Mucosa of rectum (tissue), 2 donors: ENCODE data around the gene TRIM44.
"Not testable (repeated sequence)": the region's sequence is repeated elsewhere in the genome, so short reads cannot be mapped to it uniquely, and the experiment has no call there.

ENCODE experiments used
- H3K27ac ChIP-seq, 2 donors: one replicate each; pipeline ENCODE4 v1.7.0; 2013; ENCODE audit warnings: inconsistent platforms in 2 of 2, low read depth in 2 of 2, low read length in 2 of 2
- H3K27me3 ChIP-seq, 2 donors: one replicate each; pipeline ENCODE4 v1.7.0; 2013; ENCODE audit warnings: low read length in 2 of 2; ENCODE audit not compliant: control insufficient read depth in 2 of 2, insufficient read depth in 2 of 2
- H3K36me3 ChIP-seq, 2 donors: one replicate each; pipeline ENCODE4 v1.7.0; 2013; ENCODE audit warnings: low read length in 2 of 2; ENCODE audit not compliant: control insufficient read depth in 2 of 2, insufficient read depth in 2 of 2
- H3K4me1 ChIP-seq, 2 donors: one replicate each; pipeline ENCODE4 v1.7.0; 2013; ENCODE audit warnings: low read length in 2 of 2, mild to moderate bottlenecking in 1 of 2; ENCODE audit not compliant: control insufficient read depth in 2 of 2, insufficient read depth in 2 of 2
- H3K4me3 ChIP-seq, 2 donors: one replicate each; pipeline ENCODE4 v1.7.0; 2013; ENCODE audit warnings: low read length in 2 of 2
- H3K9ac ChIP-seq, 2 donors: one replicate each; pipeline ENCODE4 v1.7.0; 2013; ENCODE audit warnings: low read length in 2 of 2, low read depth in 1 of 2, mild to moderate bottlenecking in 1 of 2
- H3K9me3 ChIP-seq, 2 donors: one replicate each; pipeline ENCODE4 v1.7.0; 2013; ENCODE audit warnings: low read length in 2 of 2; ENCODE audit not compliant: control insufficient read depth in 2 of 2
- donor health status: healthy.
- donor health status: Normal muscosa, but diverticular disease.

The TRIM44 gene

DNA sequence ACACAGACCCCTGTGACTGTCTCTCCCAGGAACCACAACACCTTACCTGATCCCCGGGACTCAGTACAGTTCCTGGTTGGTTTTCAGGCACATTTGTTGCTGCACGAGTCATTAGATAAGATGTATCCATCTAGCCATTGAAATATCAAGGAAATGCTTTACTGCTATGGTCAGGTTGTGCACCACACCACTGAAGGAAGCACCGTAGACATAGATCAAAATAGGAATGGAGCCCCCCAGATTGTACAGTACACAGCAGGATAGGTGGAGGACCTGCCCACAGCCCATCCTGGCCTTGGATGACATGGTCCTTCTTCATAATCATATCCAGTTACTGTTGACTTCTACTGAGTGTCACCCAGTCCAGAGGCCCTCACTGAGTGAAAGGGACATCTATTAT, 195.3 kb downstream of the TRIM44 start:
- H3K4me3 ChIP-seq: no peak overlapping the region
- H3K9me3 ChIP-seq: no peaks in the 10 kb centered on the region
- no peak overlapping the region for H3K27ac ChIP-seq
- H3K4me1 ChIP-seq: no peaks in the 10 kb centered on the region
- no peaks in the 10 kb centered on the region for H3K36me3 ChIP-seq
- no peaks in the 10 kb centered on the region for H3K27me3 ChIP-seq
- no peak overlapping the region for H3K9ac ChIP-seq

DNA sequence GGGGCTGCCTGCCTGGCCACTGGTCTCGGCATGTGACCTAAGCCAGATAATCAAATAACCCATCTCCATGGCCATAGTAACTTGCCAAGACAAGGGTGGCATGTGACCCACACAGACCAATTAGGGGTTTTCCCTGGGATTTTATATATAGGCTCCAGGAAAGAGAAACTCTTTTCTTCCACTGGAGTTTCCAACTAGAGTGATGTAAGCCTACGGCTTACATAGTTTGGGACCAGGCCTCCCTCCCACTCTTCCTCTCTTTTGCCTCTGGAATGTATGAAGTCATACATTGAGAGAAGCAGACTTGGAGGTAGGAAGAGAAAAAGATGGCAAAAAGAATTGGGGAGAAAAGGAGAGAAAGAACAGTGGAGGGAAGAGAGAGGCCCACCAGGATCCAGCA, 196.7 kb downstream of the TRIM44 start:
- Histone ChIP-seq H3K4me1 (no peaks in the 10 kb centered on the region), H3K36me3 (no peaks in the 10 kb centered on the region), H3K4me3 (no peak overlapping the region), H3K9me3 (no peaks in the 10 kb centered on the region), H3K27ac (no peak overlapping the region), H3K9ac (no peak overlapping the region), H3K27me3 (no peaks in the 10 kb centered on the region)

DNA sequence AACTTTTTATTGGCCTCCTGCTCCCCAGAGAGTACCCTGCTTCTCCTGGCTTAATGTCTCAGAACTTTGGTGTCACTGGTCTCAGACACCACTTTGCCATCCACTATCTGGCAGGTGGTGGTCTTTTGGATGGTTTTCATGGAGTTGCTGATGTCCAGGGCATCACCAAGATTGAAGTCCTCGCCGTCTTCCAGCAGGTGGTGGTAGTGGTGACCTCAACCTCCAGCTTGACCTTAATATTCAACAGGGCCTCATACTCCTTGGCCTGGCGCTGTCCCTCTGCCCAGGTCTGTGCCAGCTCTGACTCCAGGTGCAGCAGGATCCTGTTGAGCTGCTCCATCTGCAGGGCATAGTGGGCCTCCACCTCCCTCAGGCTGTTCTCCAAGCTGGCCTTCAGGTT, 197.6 kb downstream of the TRIM44 start:
- not testable (repeated sequence) for H3K9me3 ChIP-seq, H3K27ac ChIP-seq, H3K4me1 ChIP-seq, H3K36me3 ChIP-seq, H3K9ac ChIP-seq, H3K4me3 ChIP-seq, H3K27me3 ChIP-seq

DNA sequence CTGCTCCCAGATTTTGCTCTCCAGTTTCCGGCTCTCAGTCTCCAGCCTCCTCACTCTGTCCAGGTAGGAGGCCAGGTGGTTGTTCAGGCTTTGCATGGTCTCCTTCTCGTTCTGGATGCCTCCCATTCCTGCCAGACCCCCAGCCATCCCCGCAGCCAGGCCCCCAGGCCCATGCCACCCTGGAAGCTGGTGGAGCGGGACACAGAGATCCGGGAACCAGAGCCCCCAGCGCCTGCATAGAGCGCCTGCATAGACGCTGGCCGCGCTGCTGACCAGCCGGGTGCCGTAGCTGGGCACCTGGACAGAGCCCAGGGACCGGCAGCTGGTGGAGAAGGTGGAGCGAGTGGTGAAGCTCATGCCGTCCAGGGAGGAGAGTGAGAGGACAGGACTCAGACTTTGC, 198.6 kb downstream of the TRIM44 start:
- no peaks in the 10 kb centered on the region for H3K36me3 ChIP-seq
- H3K27me3 ChIP-seq: no peaks in the 10 kb centered on the region
- H3K9ac ChIP-seq: no peak overlapping the region
- no peaks in the 10 kb centered on the region for H3K9me3 ChIP-seq
- H3K4me3 ChIP-seq: no peak overlapping the region
- no peak overlapping the region for H3K27ac ChIP-seq
- no peaks in the 10 kb centered on the region for H3K4me1 ChIP-seq

DNA sequence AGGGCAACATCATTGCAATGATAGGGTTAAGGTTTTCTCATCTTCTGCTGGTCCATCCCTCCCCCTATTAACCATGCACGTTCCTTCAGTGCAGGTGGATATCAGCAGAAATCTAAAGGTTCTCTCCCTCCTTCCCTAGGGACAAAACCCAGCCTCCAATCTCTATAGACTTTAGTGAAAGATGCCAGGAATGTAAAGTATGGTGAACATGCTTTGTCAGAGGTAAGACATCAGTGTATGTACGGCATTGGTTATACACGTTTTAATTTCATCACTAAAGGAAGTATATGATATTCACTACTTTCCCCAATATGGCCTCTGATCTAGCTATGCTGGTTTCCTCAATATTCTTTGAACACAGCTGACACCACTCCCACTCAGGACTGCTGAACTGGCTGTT, 200.1 kb downstream of the TRIM44 start:
- Histone ChIP-seq H3K9me3 (no peaks in the 10 kb centered on the region), H3K4me3 (no peak overlapping the region), H3K27me3 (no peaks in the 10 kb centered on the region), H3K9ac (no peak overlapping the region), H3K36me3 (no peaks in the 10 kb centered on the region), H3K4me1 (no peaks in the 10 kb centered on the region), H3K27ac (no peak overlapping the region)

DNA sequence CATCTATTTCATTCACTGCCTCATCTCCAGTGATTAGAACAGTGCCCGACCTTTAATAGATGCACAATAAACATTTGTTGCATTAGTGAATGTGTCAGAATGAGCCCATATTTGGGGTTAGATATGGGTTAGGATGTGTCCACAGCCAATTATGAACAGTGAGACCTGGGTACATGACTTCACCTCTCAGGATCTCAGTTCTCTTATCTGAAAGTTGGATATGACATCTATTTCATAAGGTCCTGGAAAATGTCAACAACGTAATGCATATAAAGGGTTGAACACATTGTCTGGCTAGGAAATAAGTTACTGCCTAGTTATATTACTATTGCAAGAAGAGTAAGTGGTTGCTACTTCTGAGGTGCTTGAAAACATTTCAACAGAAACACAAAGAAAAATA, 201.6 kb downstream of the TRIM44 start:
- no peak overlapping the region for H3K9ac ChIP-seq
- no peaks in the 10 kb centered on the region for H3K36me3 ChIP-seq
- no peaks in the 10 kb centered on the region for H3K4me1 ChIP-seq
- no peak overlapping the region for H3K27ac ChIP-seq
- no peak overlapping the region for H3K4me3 ChIP-seq
- no peaks in the 10 kb centered on the region for H3K27me3 ChIP-seq
- H3K9me3 ChIP-seq: peaks cover 0 to 2% of the 10 kb centered on the region in 2 donors

DNA sequence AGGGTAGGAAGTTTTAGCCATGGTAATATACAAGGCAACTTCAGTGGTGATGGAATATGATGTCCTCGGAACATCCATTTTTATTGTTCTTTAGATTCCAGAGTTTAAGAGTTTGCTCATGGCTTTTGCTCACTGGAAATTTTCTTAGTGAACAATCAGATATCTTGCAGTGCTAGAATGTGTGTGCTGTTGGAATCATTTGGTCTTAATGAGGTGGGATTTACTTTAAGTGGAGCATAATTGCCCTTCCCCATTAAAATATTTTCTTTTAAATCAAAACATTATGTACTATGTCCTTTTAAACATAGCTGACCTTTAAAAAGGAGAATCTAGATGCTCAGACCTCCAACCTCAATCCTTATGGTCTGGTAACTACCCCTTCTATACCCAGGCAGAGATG, 204.0 kb downstream of the TRIM44 start:
- Histone ChIP-seq H3K27me3 (no peaks in the 10 kb centered on the region), H3K9me3 (peaks cover 0 to 2% of the 10 kb centered on the region in 2 donors)

More for the DNA sequence above, 204.0 kb downstream of the TRIM44 start:
- no peak overlapping the region for H3K9ac ChIP-seq
- H3K36me3 ChIP-seq: no peaks in the 10 kb centered on the region
- H3K4me1 ChIP-seq: no peaks in the 10 kb centered on the region
- no peak overlapping the region for H3K4me3 ChIP-seq
- H3K27ac ChIP-seq: no peak overlapping the region
